Retinal pigment epithelial cell (primary cell): Measurements from ENCODE around the gene OR52L1.

Experiments
- DNase-seq: peaks from one replicate; pipeline ENCODE4 v3.0.0-alpha.2; 2010; ENCODE audit warnings: low read depth
- H3K4me3 ChIP-seq: 2 replicates; pipeline ENCODE4 v1.5.1; 2011; ENCODE audit warnings: mild to moderate bottlenecking, low read length, control low read depth, moderate library complexity
- TF ChIP-seq, protein P1 (sequence below): conservative IDR thresholded peaks from 2 replicates; pipeline ENCODE4 v1.5.1; 2011; ENCODE audit warnings: low read depth, low read length, control low read depth, inconsistent platforms

Gene OR52L1

DNA sequence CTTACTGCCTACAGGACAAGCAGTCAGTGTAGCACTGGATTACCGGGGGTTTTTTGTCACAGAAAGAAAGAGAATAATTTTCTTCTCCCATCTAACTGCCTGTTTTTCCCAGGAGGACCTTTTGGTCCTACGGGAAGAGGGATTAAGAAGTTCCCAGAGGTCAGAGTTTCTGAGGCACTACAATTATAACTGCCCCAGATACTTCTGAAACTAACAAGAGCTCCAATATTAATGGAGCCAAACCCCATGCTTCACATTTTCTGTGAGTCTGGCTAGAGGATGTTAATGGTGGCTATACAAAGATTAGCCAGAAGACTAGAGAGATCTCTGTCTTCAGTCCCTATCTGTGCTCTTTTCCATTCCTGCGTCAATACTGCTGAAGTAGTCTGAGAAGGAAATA, 44.8 kb downstream of the OR52L1 start, which contains the start of gene OR56A3:
Gene OR56A3, plus strand, starts transcription at position 301 of the 400 bp plus-strand sequence. CDS start 5,096 bp downstream, outside the sequence.
- DNase-seq = no peak
- TF ChIP-seq, protein P1, sequence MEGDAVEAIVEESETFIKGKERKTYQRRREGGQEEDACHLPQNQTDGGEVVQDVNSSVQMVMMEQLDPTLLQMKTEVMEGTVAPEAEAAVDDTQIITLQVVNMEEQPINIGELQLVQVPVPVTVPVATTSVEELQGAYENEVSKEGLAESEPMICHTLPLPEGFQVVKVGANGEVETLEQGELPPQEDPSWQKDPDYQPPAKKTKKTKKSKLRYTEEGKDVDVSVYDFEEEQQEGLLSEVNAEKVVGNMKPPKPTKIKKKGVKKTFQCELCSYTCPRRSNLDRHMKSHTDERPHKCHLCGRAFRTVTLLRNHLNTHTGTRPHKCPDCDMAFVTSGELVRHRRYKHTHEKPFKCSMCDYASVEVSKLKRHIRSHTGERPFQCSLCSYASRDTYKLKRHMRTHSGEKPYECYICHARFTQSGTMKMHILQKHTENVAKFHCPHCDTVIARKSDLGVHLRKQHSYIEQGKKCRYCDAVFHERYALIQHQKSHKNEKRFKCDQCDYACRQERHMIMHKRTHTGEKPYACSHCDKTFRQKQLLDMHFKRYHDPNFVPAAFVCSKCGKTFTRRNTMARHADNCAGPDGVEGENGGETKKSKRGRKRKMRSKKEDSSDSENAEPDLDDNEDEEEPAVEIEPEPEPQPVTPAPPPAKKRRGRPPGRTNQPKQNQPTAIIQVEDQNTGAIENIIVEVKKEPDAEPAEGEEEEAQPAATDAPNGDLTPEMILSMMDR = no peak
- H3K4me3 ChIP-seq = no peak within 1 kb of the TSS

DNA sequence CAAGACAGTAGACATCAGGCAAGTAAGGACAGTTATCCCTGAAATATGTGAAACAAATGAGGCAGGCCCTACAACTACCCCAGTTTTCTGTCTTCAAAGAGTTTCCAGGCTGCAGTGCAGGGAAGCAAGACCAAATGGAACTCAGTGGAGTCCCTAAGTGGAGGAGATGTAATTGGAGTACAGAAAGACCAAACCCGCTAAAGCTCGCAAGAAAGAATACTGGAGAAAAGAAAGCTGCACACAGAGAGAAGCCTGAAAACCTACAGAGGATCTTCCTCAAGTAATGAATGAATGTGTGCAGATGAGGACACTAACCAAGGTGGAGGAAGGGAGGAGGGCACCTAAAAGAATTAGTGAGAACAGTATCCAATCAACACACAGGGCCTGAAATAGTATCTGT, 46.0 kb downstream of the OR52L1 start:
- no peak overlapping the region for H3K4me3 ChIP-seq
- TF ChIP-seq, protein P1 = no peak
- no peak for DNase-seq

DNA sequence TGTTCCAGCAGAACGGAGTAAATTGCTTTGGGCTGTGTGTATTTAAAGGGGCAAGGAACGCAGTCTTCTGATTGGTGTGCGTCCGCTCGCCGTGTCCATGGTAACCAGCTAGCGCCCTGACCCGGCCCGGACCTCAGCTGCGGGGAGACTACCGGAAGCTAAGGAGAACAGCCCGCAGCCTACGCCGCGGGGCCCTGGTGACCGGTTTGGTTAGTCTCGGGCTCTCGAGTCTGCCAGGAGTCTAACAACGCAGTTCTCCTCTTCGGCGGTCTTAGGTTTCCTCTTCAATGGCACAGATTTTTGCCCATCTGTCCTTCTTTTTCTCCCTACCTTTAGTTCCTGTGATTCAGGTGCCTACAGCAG, 48.2 kb downstream of the OR52L1 start:
- H3K4me3 ChIP-seq = no peak overlapping the region
- TF ChIP-seq, protein P1 = no peak
- no peak for DNase-seq

DNA sequence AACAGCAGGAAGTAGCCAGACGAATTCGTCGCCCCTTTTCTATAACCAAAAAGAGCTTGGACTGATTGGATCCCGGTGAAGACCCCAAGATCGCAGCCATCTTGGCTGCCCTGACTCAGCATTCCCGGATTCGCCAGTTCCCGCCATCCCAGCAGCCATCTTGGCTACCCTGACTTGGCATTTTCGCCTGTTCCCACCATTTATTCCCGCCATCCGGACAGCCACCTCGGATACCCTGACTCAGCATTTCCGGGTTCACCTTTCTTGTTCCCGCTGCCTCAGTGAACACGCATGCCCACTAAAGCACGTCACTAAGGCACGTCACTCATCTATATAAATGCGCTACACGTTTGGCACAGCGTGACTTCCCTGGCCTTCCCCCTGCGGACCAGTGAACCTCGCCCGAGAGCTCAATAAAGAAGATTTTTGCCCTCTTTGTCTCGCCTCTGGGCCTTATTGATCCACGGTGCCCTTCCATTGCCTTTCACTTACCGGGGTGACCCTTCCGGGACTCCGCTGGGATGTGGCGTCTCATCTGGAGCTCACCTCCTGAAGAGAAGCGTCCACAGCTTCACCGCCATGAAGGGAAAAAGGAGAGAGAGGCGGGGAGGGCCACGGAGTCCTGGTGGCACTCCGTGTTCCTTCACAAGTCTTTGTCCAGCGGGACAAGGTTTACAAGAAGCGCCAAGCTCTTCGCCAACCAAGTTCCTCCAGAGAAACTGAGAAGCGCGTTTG, 48.8 kb downstream of the OR52L1 start:
- no peak overlapping the region for H3K4me3 ChIP-seq
- no peak for DNase-seq
- TF ChIP-seq, protein P1 = no peak
